ENCODE results near the gene POC1A. TPM values are rescaled to one million over a fixed set of nuclear protein-coding genes. Genes with fewer than 3 reads are reported as not detected.

POC1A gene
- total and polyA plus RNA-seq, 2 experiments from 2014 or later: 19.1 to 26.7 TPM

Other genes with a start within 250 kb of the POC1A start
- gene RRP9, start 212.5 kb downstream of the POC1A start, total RNA-seq (2014; rRNA removed; shearing (Covaris generic)): 61.8 and 62.4 TPM in 2 replicates
- 68.1 and 71.3 TPM in 2 replicates for gene RRP9, start 212.5 kb downstream of the POC1A start, polyA plus RNA-seq (2016; fragmentation: Nextera tagmentation; extraction: Ambion mirVana)
- gene PARP3, start 212.1 kb downstream of the POC1A start, total RNA-seq (2014; rRNA removed; shearing (Covaris generic)): 1.1 and 3.1 TPM in 2 replicates
- gene PARP3, start 212.1 kb downstream of the POC1A start, polyA plus RNA-seq (2016; fragmentation: Nextera tagmentation; extraction: Ambion mirVana): 0.35 and 0.76 TPM in 2 replicates
- 0.38 TPM in 1 of 2 replicates, not detected in the other for gene GPR62, start 199.0 kb downstream of the POC1A start, total RNA-seq (2014; rRNA removed; shearing (Covaris generic))
- 0.10 and 0.42 TPM in 2 replicates for gene GPR62, start 199.0 kb downstream of the POC1A start, polyA plus RNA-seq (2016; fragmentation: Nextera tagmentation; extraction: Ambion mirVana)
- 26.8 and 37.6 TPM in 2 replicates for gene PCBP4, start 187.0 kb downstream of the POC1A start, total RNA-seq (2014; rRNA removed; shearing (Covaris generic))
- 11.8 and 14.1 TPM in 2 replicates for gene PCBP4, start 187.0 kb downstream of the POC1A start, polyA plus RNA-seq (2016; fragmentation: Nextera tagmentation; extraction: Ambion mirVana)
- 8.0 and 11.1 TPM in 2 replicates for gene ABHD14B, start 180.4 kb downstream of the POC1A start, total RNA-seq (2014; rRNA removed; shearing (Covaris generic))
- gene ABHD14B, start 180.4 kb downstream of the POC1A start, polyA plus RNA-seq (2016; fragmentation: Nextera tagmentation; extraction: Ambion mirVana): 5.8 and 8.9 TPM in 2 replicates
- 4.3 and 7.8 TPM in 2 replicates for gene ABHD14A, start 179.4 kb downstream of the POC1A start, total RNA-seq (2014; rRNA removed; shearing (Covaris generic))
- gene ABHD14A, start 179.4 kb downstream of the POC1A start, polyA plus RNA-seq (2016; fragmentation: Nextera tagmentation; extraction: Ambion mirVana): 12.7 TPM in 2 replicates
- gene ACY1, start 170.9 kb downstream of the POC1A start, total RNA-seq (2014; rRNA removed; shearing (Covaris generic)): 62.8 and 91.3 TPM in 2 replicates
- 35.8 and 38.4 TPM in 2 replicates for gene ACY1, start 170.9 kb downstream of the POC1A start, polyA plus RNA-seq (2016; fragmentation: Nextera tagmentation; extraction: Ambion mirVana)
- gene RPL29, start 158.5 kb downstream of the POC1A start, total RNA-seq (2014; rRNA removed; shearing (Covaris generic)): 1,341 and 1,471 TPM in 2 replicates
- 1,864 and 1,983 TPM in 2 replicates for gene RPL29, start 158.5 kb downstream of the POC1A start, polyA plus RNA-seq (2016; fragmentation: Nextera tagmentation; extraction: Ambion mirVana)
- 14.7 and 15.8 TPM in 2 replicates for gene DUSP7, start 97.9 kb downstream of the POC1A start, total RNA-seq (2014; rRNA removed; shearing (Covaris generic))
- gene DUSP7, start 97.9 kb downstream of the POC1A start, polyA plus RNA-seq (2016; fragmentation: Nextera tagmentation; extraction: Ambion mirVana): 5.6 and 5.9 TPM in 2 replicates
- 37.7 and 42.8 TPM in 2 replicates for gene ALAS1, start 43.7 kb upstream of the POC1A start, total RNA-seq (2014; rRNA removed; shearing (Covaris generic))
- 17.8 and 19.2 TPM in 2 replicates for gene ALAS1, start 43.7 kb upstream of the POC1A start, polyA plus RNA-seq (2016; fragmentation: Nextera tagmentation; extraction: Ambion mirVana)
- gene TLR9, start 71.2 kb upstream of the POC1A start, total RNA-seq (2014; rRNA removed; shearing (Covaris generic)): not detected in 2 replicates
- not detected in 2 replicates for gene TLR9, start 71.2 kb upstream of the POC1A start, polyA plus RNA-seq (2016; fragmentation: Nextera tagmentation; extraction: Ambion mirVana)
- 120 and 123 TPM in 2 replicates for gene TWF2, start 84.7 kb upstream of the POC1A start, total RNA-seq (2014; rRNA removed; shearing (Covaris generic))
- gene TWF2, start 84.7 kb upstream of the POC1A start, polyA plus RNA-seq (2016; fragmentation: Nextera tagmentation; extraction: Ambion mirVana): 38.6 and 38.9 TPM in 2 replicates
- gene PPM1M, start 91.3 kb upstream of the POC1A start, total RNA-seq (2014; rRNA removed; shearing (Covaris generic)): 1.8 and 4.0 TPM in 2 replicates
- gene PPM1M, start 91.3 kb upstream of the POC1A start, polyA plus RNA-seq (2016; fragmentation: Nextera tagmentation; extraction: Ambion mirVana): 2.2 and 2.8 TPM in 2 replicates
- 69.8 and 71.8 TPM in 2 replicates for gene WDR82, start 124.2 kb upstream of the POC1A start, total RNA-seq (2014; rRNA removed; shearing (Covaris generic))
- gene WDR82, start 124.2 kb upstream of the POC1A start, polyA plus RNA-seq (2016; fragmentation: Nextera tagmentation; extraction: Ambion mirVana): 25.2 and 31.2 TPM in 2 replicates
- 7.5 and 8.3 TPM in 2 replicates for gene GLYCTK, start 133.4 kb upstream of the POC1A start, total RNA-seq (2014; rRNA removed; shearing (Covaris generic))
- gene GLYCTK, start 133.4 kb upstream of the POC1A start, polyA plus RNA-seq (2016; fragmentation: Nextera tagmentation; extraction: Ambion mirVana): 3.0 and 3.8 TPM in 2 replicates
- 0.35 and 1.8 TPM in 2 replicates for gene DNAH1, start 161.9 kb upstream of the POC1A start, total RNA-seq (2014; rRNA removed; shearing (Covaris generic))
- 0.17 and 0.81 TPM in 2 replicates for gene DNAH1, start 161.9 kb upstream of the POC1A start, polyA plus RNA-seq (2016; fragmentation: Nextera tagmentation; extraction: Ambion mirVana)

Data from GM23338 (cell line).